Fibroblast of lung (primary cell): Measurements from ENCODE around the gene FUNDC2.

Experiments used
- CTCF ChIP-seq, 2 donors: IDR thresholded peaks in 1 of 2; conservative IDR thresholded peaks in 1 of 2; 1 replicate in 1 of 2; 2 replicates in 1 of 2; pipeline ENCODE4 v1.5.1; 2011 to 2012; ENCODE audit warnings: low read length in 2 of 2, control low read depth in 1 of 2, inconsistent platforms in 1 of 2, low read depth in 1 of 2, mild to moderate bottlenecking in 1 of 2
- EZH2 ChIP-seq: IDR thresholded peaks from 2 replicates; pipeline ENCODE4 v1.5.1; 2012; ENCODE audit warnings: low read length, control low read depth, mild to moderate bottlenecking; ENCODE audit errors: missing control alignments

DNA sequence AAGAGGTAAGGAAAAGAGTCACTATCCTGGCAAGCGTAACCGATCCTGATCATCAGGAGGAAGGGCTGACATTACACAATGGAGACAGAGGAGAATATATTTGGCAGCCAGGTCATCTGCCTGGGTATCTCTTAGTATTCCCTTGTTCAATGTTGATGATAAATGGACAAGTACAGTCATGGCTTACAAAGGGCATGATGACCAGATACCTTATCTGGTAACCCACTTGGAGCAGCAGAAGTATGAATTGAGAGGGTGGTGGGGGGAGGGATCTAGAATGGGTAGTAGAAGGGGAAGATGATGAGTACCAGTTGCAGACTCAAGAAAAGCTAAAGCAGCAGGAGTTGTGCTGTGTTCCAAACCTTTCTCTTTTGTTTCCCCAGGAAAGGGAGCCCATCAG, 21.5 kb upstream of the FUNDC2 start:
- TF ChIP-seq CTCF (conservative IDR thresholded peaks at IDR 0.05 in 1 of 2, IDR thresholded peaks at IDR 0.05 in 1 of 2; ENCODE audit: low read depth in 1 of 2, low read length in 2 of 2): no peak
- no peak for TF ChIP-seq EZH2
